WTC11 (cell line): ENCODE results near the gene MYO5C. TPM values are rescaled to one million over a fixed set of nuclear protein-coding genes. Genes with fewer than 3 reads are reported as not detected.

ENCODE experiments used
- ATAC-seq: fragments of 200-7000 bp; cut with Tn5 transposase; 2 replicates; pipeline ENCODE4 v1.10.0; 2021; ENCODE audit warnings: mild to moderate bottlenecking, moderate library complexity
- CTCF ChIA-PET: fragments of 300-600 bp; sonication (Branson Sonifier 250); formaldehyde crosslinking; loops from one replicate; lab custom pipeline; 2021; ENCODE audit warnings: antibody characterized with exemption; lab: Charles Lee
- POLR2A ChIA-PET: fragments of 350-600 bp; sonication (Branson Sonifier 250); formaldehyde crosslinking; loops from one replicate; lab custom pipeline; 2021; ENCODE audit warnings: antibody characterized with exemption; lab: Charles Lee
- DNase-seq: peaks from one replicate; pipeline ENCODE4 v3.0.0; 2021; ENCODE audit warnings: low spot score
- H3K27ac Mint-ChIP-seq: 2 replicates; pipeline ENCODE4 v1.8.0; 2021; ENCODE audit warnings: mixed read lengths
- H3K27me3 Mint-ChIP-seq: 2 replicates; pipeline ENCODE4 v1.8.0; 2021; ENCODE audit warnings: low read depth, mild to moderate bottlenecking, moderate library complexity, mixed read lengths
- H3K36me3 Mint-ChIP-seq: 2 replicates; pipeline ENCODE4 v1.8.0; 2021; ENCODE audit warnings: mixed read lengths
- H3K4me1 Mint-ChIP-seq: 2 replicates; pipeline ENCODE4 v1.8.0; 2022; ENCODE audit warnings: mixed read lengths
- H3K4me3 Mint-ChIP-seq: 2 replicates; pipeline ENCODE4 v1.8.0; 2021; ENCODE audit warnings: mild to moderate bottlenecking, moderate library complexity, mixed read lengths
- H3K9me3 Mint-ChIP-seq: 2 replicates; pipeline ENCODE4 v1.8.0; 2021; ENCODE audit warnings: mixed read lengths
- ATF1 ChIP-seq: sonication (generic); formaldehyde crosslinking; IDR thresholded peaks from 2 replicates; pipeline ENCODE4 v1.8.1; 2023; ENCODE audit warnings: mild to moderate bottlenecking, moderate library complexity, missing genetic modification reagents
- ATF6 ChIP-seq: sonication (generic); formaldehyde crosslinking; IDR thresholded peaks from 2 replicates; pipeline ENCODE4 v1.8.1; 2023; ENCODE audit warnings: mild to moderate bottlenecking, missing genetic modification reagents
- EMX1 ChIP-seq: fragments of 250-450 bp; sonication (Bioruptor Pico); IDR thresholded peaks from 2 replicates; pipeline ENCODE4 v1.8.0; 2021; ENCODE audit warnings: mild to moderate bottlenecking
- ETV6 ChIP-seq: sonication (generic); formaldehyde crosslinking; IDR thresholded peaks from 2 replicates; pipeline ENCODE4 v1.8.1; 2022; ENCODE audit warnings: mild to moderate bottlenecking, missing genetic modification reagents
- FOXK1 ChIP-seq: sonication (generic); formaldehyde crosslinking; IDR thresholded peaks from 2 replicates; pipeline ENCODE4 v1.8.0; 2022; ENCODE audit warnings: mild to moderate bottlenecking, moderate library complexity, missing genetic modification reagents
- JAZF1 ChIP-seq: fragments of 250-450 bp; sonication (Bioruptor Pico); IDR thresholded peaks from 2 replicates; pipeline ENCODE4 v1.9.0; 2021; ENCODE audit warnings: moderate library complexity, mild to moderate bottlenecking, inconsistent platforms
- NFATC4 ChIP-seq: fragments of 250-450 bp; sonication (Bioruptor Pico); IDR thresholded peaks from 2 replicates; pipeline ENCODE4 v1.9.0; 2021; ENCODE audit warnings: mild to moderate bottlenecking
- PRRX2 ChIP-seq: fragments of 250-450 bp; sonication (Bioruptor Pico); IDR thresholded peaks from 2 replicates; pipeline ENCODE4 v1.8.0; 2021; ENCODE audit warnings: mild to moderate bottlenecking
- SMAD3 ChIP-seq: sonication (generic); formaldehyde crosslinking; IDR thresholded peaks from 2 replicates; pipeline ENCODE4 v1.8.0; 2022; ENCODE audit warnings: missing genetic modification reagents, mild to moderate bottlenecking, borderline replicate concordance
- SP1 ChIP-seq: sonication (generic); formaldehyde crosslinking; conservative IDR thresholded peaks from 2 replicates; pipeline ENCODE4 v1.8.1; 2022; ENCODE audit warnings: missing genetic modification reagents
- STAT6 ChIP-seq: sonication (generic); formaldehyde crosslinking; conservative IDR thresholded peaks from 2 replicates; pipeline ENCODE4 v1.8.1; 2023; ENCODE audit warnings: mild to moderate bottlenecking, low read depth, missing genetic modification reagents, moderate library complexity
- TP53 ChIP-seq: sonication (generic); formaldehyde crosslinking; IDR thresholded peaks from 2 replicates; pipeline ENCODE4 v1.8.1; 2023; ENCODE audit warnings: mild to moderate bottlenecking, missing genetic modification reagents
- ZBTB21 ChIP-seq: sonication (generic); formaldehyde crosslinking; IDR thresholded peaks from 2 replicates; pipeline ENCODE4 v1.8.1; 2023; ENCODE audit warnings: mild to moderate bottlenecking, missing genetic modification reagents, borderline replicate concordance
- ZNF263 ChIP-seq: sonication (generic); formaldehyde crosslinking; IDR thresholded peaks from 2 replicates; pipeline ENCODE4 v1.8.1; 2022; ENCODE audit warnings: low read depth, mild to moderate bottlenecking, moderate library complexity, missing genetic modification reagents
- total RNA-seq: library from RNA; stranded (reverse); gene quantifications from 3 replicates; pipeline ENCODE4 v1.2.3, GENCODE V29; 2021
- TF ChIP-seq, protein P1 (sequence below): sonication (generic); formaldehyde crosslinking; IDR thresholded peaks from 2 replicates; pipeline ENCODE4 v1.8.1; 2023; ENCODE audit warnings: mild to moderate bottlenecking, missing genetic modification reagents, moderate library complexity
- TF ChIP-seq, protein P2 (sequence below): sonication (generic); formaldehyde crosslinking; IDR thresholded peaks from 2 replicates; pipeline ENCODE4 v1.8.1; 2023; ENCODE audit warnings: mild to moderate bottlenecking, missing genetic modification reagents, moderate library complexity
- TF ChIP-seq, protein P3 (sequence below): sonication (generic); formaldehyde crosslinking; IDR thresholded peaks from 2 replicates; pipeline ENCODE4 v1.8.0; 2023; ENCODE audit warnings: missing genetic modification reagents, mild to moderate bottlenecking, borderline replicate concordance

Gene MYO5C
- total RNA-seq, 1 experiment from 2014 or later = 25.3 TPM

DNA sequence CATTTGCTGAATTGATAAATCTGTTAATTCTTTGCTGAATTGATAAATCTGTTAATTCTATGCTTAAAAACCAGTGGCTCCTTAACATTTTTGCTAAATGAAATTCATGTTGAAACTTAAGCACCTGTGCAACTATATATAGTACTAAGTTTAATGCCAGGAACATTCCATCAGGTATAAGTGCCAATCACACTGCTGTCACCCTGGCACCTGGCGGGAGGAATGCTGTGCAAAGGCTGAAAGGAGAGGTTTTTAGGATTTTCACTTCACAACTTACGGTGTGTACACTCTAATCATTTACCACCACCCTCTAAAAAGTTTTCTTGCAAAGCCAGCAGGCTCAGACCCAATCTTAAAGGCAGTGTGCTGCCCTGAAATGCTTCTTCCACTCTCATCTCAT, 33.5 kb upstream of the MYO5C start:
- TF ChIP-seq ETV6 (CRISPR knock-in tag) (no peak), FOXK1 (CRISPR knock-in tag) (no peak)
- DNase-seq (no peak), ATAC-seq (no peak)
- peaks cover 12% of the 10 kb centered on the region for H3K36me3 Mint-ChIP-seq
- ChIA-PET POLR2A (no interaction called here), CTCF (interaction anchor here (1.1 kb wide), 1 partner anchor 11 kb away, joined by 3 read pairs; no protein-coding TSS in a partner anchor)
- H3K9me3 Mint-ChIP-seq = no peaks in the 10 kb centered on the region
- H3K27ac Mint-ChIP-seq = no peak overlapping the region
- H3K27me3 Mint-ChIP-seq = no peaks in the 10 kb centered on the region
- no peak overlapping the region for H3K4me3 Mint-ChIP-seq
- peaks cover 7% of the 10 kb centered on the region for H3K4me1 Mint-ChIP-seq

DNA sequence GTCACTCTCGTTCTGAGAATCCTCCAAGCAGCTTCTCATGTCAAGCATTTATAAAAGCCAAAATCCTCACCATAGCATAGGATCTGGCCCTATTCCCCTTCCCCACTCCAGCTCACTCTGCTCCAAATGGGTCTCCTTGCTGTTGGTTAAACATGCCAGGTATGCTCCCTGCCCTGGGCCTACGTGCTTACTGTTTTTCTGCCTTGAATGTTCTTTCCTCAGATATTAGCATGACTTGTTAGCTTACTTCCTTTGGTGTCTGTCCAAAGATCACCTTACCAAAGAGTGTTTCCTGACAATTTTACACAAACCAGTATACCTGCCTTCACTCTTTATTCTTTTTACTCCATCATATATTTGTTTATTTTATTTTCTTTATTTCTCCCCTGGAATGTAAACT, 33.1 kb upstream of the MYO5C start:
- Mint-ChIP-seq H3K36me3 (peaks cover 12% of the 10 kb centered on the region), H3K4me3 (no peak overlapping the region), H3K27me3 (no peaks in the 10 kb centered on the region), H3K27ac (no peak overlapping the region), H3K9me3 (no peaks in the 10 kb centered on the region), H3K4me1 (peaks cover 7% of the 10 kb centered on the region)
- DNase-seq (no peak), ATAC-seq (no peak)
- ChIA-PET CTCF (interaction anchor here (1.1 kb wide), 1 partner anchor 11 kb away, joined by 3 read pairs; no protein-coding TSS in a partner anchor), POLR2A (no interaction called here)
- TF ChIP-seq, protein P1, sequence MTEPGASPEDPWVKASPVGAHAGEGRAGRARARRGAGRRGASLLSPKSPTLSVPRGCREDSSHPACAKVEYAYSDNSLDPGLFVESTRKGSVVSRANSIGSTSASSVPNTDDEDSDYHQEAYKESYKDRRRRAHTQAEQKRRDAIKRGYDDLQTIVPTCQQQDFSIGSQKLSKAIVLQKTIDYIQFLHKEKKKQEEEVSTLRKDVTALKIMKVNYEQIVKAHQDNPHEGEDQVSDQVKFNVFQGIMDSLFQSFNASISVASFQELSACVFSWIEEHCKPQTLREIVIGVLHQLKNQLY (CRISPR knock-in tag) = no peak
- TF ChIP-seq EMX1 (CRISPR knock-in tag) (no peak), STAT6 (CRISPR knock-in tag) (no peak), JAZF1 (CRISPR knock-in tag) (no peak), ZBTB21 (no peak), ZNF263 (CRISPR knock-in tag) (no peak), PRRX2 (CRISPR knock-in tag) (no peak), SP1 (CRISPR knock-in tag) (no peak), ATF1 (CRISPR knock-in tag) (no peak), TP53 (CRISPR knock-in tag) (no peak), SMAD3 (no peak), ATF6 (CRISPR knock-in tag) (no peak), FOXK1 (CRISPR knock-in tag) (no peak), NFATC4 (CRISPR knock-in tag) (no peak)
- TF ChIP-seq, protein P2, sequence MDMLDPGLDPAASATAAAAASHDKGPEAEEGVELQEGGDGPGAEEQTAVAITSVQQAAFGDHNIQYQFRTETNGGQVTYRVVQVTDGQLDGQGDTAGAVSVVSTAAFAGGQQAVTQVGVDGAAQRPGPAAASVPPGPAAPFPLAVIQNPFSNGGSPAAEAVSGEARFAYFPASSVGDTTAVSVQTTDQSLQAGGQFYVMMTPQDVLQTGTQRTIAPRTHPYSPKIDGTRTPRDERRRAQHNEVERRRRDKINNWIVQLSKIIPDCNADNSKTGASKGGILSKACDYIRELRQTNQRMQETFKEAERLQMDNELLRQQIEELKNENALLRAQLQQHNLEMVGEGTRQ (CRISPR knock-in tag) = no peak
- TF ChIP-seq, protein P3, sequence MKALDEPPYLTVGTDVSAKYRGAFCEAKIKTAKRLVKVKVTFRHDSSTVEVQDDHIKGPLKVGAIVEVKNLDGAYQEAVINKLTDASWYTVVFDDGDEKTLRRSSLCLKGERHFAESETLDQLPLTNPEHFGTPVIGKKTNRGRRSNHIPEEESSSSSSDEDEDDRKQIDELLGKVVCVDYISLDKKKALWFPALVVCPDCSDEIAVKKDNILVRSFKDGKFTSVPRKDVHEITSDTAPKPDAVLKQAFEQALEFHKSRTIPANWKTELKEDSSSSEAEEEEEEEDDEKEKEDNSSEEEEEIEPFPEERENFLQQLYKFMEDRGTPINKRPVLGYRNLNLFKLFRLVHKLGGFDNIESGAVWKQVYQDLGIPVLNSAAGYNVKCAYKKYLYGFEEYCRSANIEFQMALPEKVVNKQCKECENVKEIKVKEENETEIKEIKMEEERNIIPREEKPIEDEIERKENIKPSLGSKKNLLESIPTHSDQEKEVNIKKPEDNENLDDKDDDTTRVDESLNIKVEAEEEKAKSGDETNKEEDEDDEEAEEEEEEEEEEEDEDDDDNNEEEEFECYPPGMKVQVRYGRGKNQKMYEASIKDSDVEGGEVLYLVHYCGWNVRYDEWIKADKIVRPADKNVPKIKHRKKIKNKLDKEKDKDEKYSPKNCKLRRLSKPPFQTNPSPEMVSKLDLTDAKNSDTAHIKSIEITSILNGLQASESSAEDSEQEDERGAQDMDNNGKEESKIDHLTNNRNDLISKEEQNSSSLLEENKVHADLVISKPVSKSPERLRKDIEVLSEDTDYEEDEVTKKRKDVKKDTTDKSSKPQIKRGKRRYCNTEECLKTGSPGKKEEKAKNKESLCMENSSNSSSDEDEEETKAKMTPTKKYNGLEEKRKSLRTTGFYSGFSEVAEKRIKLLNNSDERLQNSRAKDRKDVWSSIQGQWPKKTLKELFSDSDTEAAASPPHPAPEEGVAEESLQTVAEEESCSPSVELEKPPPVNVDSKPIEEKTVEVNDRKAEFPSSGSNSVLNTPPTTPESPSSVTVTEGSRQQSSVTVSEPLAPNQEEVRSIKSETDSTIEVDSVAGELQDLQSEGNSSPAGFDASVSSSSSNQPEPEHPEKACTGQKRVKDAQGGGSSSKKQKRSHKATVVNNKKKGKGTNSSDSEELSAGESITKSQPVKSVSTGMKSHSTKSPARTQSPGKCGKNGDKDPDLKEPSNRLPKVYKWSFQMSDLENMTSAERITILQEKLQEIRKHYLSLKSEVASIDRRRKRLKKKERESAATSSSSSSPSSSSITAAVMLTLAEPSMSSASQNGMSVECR (CRISPR knock-in tag) = no peak
